Measurements from ENCODE around the gene FADS2.

GRCh38 chr11:61837411-61838005 is 9.4 kb downstream of the FADS2 start:
- TF ChIP-seq POLR2AphosphoS5 (IDR thresholded peaks at IDR 0.05): no peak
- no peak for TF ChIP-seq CTCF (IDR thresholded peaks at IDR 0.05; ENCODE audit: poor library complexity, severe bottlenecking)
- no peak for TF ChIP-seq TAF1 (IDR thresholded peaks at IDR 0.05; ENCODE audit: low read depth)
- no peak for TF ChIP-seq REST (IDR thresholded peaks at IDR 0.05; ENCODE audit: borderline replicate concordance)
- TF ChIP-seq MXI1 (conservative IDR thresholded peaks at IDR 0.05; ENCODE audit: poor library complexity, severe bottlenecking): no peak
- TF ChIP-seq EZH2 (IDR thresholded peaks at IDR 0.05; ENCODE audit: borderline replicate concordance, insufficient read depth, low read length, poor library complexity, severe bottlenecking): no peak
